A673 (cell line): ENCODE measurements around the gene CHST12. TPM values are rescaled to one million over a fixed set of nuclear protein-coding genes. Genes with fewer than 3 reads are reported as not detected.

Source experiments
- BruUV-seq: library from RNA; stranded (reverse); fragments of 400-500 nt; replicated peaks from 2 replicates; lab custom pipeline; 2021; lab: Mats Ljungman, UMichigan
- CTCF ChIA-PET: fragments of 300-600 bp; sonication (Branson Sonifier 250); formaldehyde crosslinking; loops from one replicate; lab custom pipeline; 2022; ENCODE audit warnings: antibody characterized with exemption; lab: Charles Lee
- POLR2A ChIA-PET: fragments of 300-600 bp; sonication (Branson Sonifier 250); formaldehyde crosslinking; loops from one replicate; lab custom pipeline; 2022; ENCODE audit warnings: antibody characterized with exemption; ENCODE audit not compliant: low non-redundant PET; lab: Charles Lee
- DNase-seq: peaks from one replicate; pipeline ENCODE4 v3.0.0-alpha.2; 2015; ENCODE audit warnings: low spot score
- H3K27ac ChIP-seq: fragments of 200-600 bp; sonication (generic); 2 replicates; pipeline ENCODE4 v1.5.1; 2016; ENCODE audit warnings: mixed run types, low read depth, mild to moderate bottlenecking, mixed read lengths, antibody characterized with exemption, low read length; ENCODE audit not compliant: poor library complexity, severe bottlenecking
- H3K27me3 ChIP-seq: fragments of 200-600 bp; sonication (generic); replicated peaks from 2 replicates; pipeline ENCODE4 v1.6.1; 2017; ENCODE audit warnings: mixed run types, low read depth, mild to moderate bottlenecking, mixed read lengths, antibody characterized with exemption, low read length; ENCODE audit not compliant: insufficient read depth, poor library complexity
- H3K36me3 ChIP-seq: fragments of 200-600 bp; sonication (generic); 2 replicates; pipeline ENCODE4 v1.6.1; 2016; ENCODE audit warnings: mixed run types, mild to moderate bottlenecking, mixed read lengths, antibody characterized with exemption, low read length; ENCODE audit not compliant: insufficient read depth, poor library complexity, severe bottlenecking
- H3K4me1 ChIP-seq: fragments of 200-600 bp; sonication (generic); 2 replicates; pipeline ENCODE4 v1.6.1; 2017; ENCODE audit warnings: mixed run types, mild to moderate bottlenecking, mixed read lengths, antibody characterized with exemption, low read length; ENCODE audit not compliant: insufficient read depth, poor library complexity, severe bottlenecking
- H3K4me3 ChIP-seq: fragments of 200-600 bp; sonication (generic); 2 replicates; pipeline ENCODE4 v1.5.1; 2016; ENCODE audit warnings: low read depth, mixed run types, mild to moderate bottlenecking, mixed read lengths, low read length; ENCODE audit not compliant: poor library complexity, severe bottlenecking
- H3K9me3 ChIP-seq: fragments of 200-600 bp; sonication (generic); 2 replicates; pipeline ENCODE4 v1.6.1; 2016; ENCODE audit warnings: mixed run types, low read depth, mild to moderate bottlenecking, mixed read lengths, antibody characterized with exemption, low read length; ENCODE audit not compliant: poor library complexity, severe bottlenecking
- EZH2 ChIP-seq: fragments of 200-600 bp; sonication (generic); IDR thresholded peaks from 2 replicates; pipeline ENCODE4 v1.6.1; 2017; ENCODE audit warnings: borderline replicate concordance, low read depth, mild to moderate bottlenecking, mixed read lengths, antibody characterized with exemption, low read length; ENCODE audit not compliant: poor library complexity, severe bottlenecking
- intact Hi-C: fragments of 100-400 bp; cut with micrococcal nuclease; formaldehyde crosslinking; loops from one replicate; pipeline ENCODE4 v1.10.0; 2022; ENCODE audit not compliant: unreplicated experiment
- total RNA-seq: library from RNA; stranded (reverse); gene quantifications from 2 replicates; pipeline ENCODE4 v1.2.3, GENCODE V29; 2021
- TF ChIP-seq, protein P1 (sequence below): fragments of 300-800, 200-600 bp; sonication (generic); conservative IDR thresholded peaks from 2 replicates; pipeline ENCODE4 v1.5.1; 2017; ENCODE audit warnings: low read depth, mild to moderate bottlenecking, antibody characterized with exemption, low read length, moderate library complexity, mixed read lengths

The CHST12 gene
- total RNA-seq, 1 experiment from 2014 or later = 21.8 TPM

DNA sequence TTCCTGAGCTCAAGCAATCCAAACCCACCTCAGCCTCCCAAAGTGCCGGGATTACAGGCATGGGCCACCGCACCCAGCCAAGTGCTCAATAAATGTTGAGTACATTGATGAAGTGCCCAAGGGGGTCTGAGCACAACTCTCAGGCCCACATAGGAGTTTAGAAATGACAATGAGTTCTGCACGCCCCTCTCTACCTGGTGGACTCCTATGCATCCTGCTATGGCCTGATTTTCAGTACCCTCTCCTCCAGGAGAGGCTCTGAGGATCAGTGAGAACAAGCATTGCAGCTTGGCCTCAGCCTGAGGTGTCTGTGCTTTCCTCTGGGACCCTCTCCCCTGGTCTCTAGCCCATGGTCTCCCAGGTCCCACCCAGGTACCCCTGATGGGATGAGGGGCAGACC is 93.7 kb downstream of the CHST12 start:
- POLR2A ChIA-PET = no interaction called here
- Histone ChIP-seq H3K36me3 (no peaks in the 10 kb centered on the region), H3K27me3 (no peaks in the 10 kb centered on the region), H3K4me1 (peaks cover 16% of the 10 kb centered on the region), H3K4me3 (no peak overlapping the region), H3K27ac (no peak overlapping the region), H3K9me3 (no peaks in the 10 kb centered on the region)
- intact Hi-C loops = no loop called here
- no peak for TF ChIP-seq EZH2
- TF ChIP-seq, protein P1, sequence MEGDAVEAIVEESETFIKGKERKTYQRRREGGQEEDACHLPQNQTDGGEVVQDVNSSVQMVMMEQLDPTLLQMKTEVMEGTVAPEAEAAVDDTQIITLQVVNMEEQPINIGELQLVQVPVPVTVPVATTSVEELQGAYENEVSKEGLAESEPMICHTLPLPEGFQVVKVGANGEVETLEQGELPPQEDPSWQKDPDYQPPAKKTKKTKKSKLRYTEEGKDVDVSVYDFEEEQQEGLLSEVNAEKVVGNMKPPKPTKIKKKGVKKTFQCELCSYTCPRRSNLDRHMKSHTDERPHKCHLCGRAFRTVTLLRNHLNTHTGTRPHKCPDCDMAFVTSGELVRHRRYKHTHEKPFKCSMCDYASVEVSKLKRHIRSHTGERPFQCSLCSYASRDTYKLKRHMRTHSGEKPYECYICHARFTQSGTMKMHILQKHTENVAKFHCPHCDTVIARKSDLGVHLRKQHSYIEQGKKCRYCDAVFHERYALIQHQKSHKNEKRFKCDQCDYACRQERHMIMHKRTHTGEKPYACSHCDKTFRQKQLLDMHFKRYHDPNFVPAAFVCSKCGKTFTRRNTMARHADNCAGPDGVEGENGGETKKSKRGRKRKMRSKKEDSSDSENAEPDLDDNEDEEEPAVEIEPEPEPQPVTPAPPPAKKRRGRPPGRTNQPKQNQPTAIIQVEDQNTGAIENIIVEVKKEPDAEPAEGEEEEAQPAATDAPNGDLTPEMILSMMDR = no peak
- no peak for DNase-seq
- CTCF ChIA-PET = no interaction called here
- no TSS peak for BruUV-seq

DNA sequence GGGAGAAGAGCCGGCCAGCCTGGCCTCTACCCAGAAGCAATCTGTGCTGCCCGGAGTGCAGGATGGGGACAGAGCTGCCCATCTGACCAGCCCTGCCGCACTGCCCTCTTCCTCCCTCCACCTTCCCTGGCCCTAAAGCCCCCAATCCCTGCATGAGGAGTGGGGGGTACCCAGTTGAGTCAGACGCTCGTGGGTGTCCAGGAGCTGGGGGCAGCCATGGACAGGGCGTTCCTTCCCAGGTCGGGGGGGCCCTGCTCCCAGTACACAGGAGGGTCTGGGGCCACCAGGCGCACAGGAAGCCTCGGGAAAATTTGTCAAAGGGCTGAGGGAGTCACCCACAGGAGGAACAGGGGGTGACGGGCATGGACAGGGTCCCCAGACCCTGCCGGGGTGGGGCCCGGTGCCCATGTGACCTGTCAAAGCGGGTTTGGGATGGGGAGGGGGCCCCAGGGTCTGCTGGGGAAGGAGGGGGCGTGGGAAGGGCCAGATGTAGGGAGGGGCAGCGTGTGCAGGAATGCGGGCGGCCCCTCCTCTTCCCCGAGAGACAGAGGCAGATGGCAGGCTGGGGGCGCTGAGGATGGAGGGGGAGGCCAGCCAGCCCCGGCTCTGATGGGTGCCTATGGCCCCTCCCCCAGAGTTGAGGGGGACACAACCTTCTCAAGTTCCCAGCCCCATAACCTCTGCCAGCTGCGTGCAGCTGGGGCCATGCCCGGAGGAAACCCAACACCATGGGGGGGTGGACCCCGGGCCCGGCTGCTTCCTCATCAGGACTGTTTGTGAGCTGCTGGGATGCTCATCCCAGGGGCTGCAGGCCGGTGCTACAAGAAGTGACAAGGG is 94.3 kb downstream of the CHST12 start:
- TF ChIP-seq EZH2 = no peak
- TF ChIP-seq, protein P1 = no peak
- DNase-seq = no peak
- no peak overlapping the region for H3K27ac ChIP-seq
- intact Hi-C loops = no loop called here
- POLR2A ChIA-PET = interaction anchor here (0.6 kb wide), 1 partner anchor 963 kb away, joined by 4 read pairs; no protein-coding TSS in a partner anchor
- no peaks in the 10 kb centered on the region for H3K36me3 ChIP-seq
- H3K27me3 ChIP-seq = no peaks in the 10 kb centered on the region
- BruUV-seq = no TSS peak
- H3K4me1 ChIP-seq = peaks cover 17% of the 10 kb centered on the region
- H3K9me3 ChIP-seq = no peaks in the 10 kb centered on the region
- CTCF ChIA-PET = no interaction called here
- H3K4me3 ChIP-seq = no peak overlapping the region

Other genes starting within 250 kb of the CHST12 start
- gene MAD1L1, start 170.7 kb upstream of the CHST12 start, total RNA-seq = 46.7 and 54.3 TPM in 2 replicates
- gene MRM2, start 161.4 kb upstream of the CHST12 start, total RNA-seq = 50.4 and 51.3 TPM in 2 replicates
- gene NUDT1, start 161.4 kb upstream of the CHST12 start, total RNA-seq = 115 and 117 TPM in 2 replicates
- 42.9 and 52.1 TPM in 2 replicates for gene SNX8, start 89.2 kb upstream of the CHST12 start, total RNA-seq
- gene EIF3B, start 48.8 kb upstream of the CHST12 start, total RNA-seq = 356 and 364 TPM in 2 replicates
- not detected in 2 replicates for gene GRIFIN, start 72.8 kb downstream of the CHST12 start, total RNA-seq
- 8.7 and 11.7 TPM in 2 replicates for gene LFNG, start 116.2 kb downstream of the CHST12 start, total RNA-seq
- 47.9 and 48.8 TPM in 2 replicates for gene BRAT1, start 151.9 kb downstream of the CHST12 start, total RNA-seq
- gene IQCE, start 155.4 kb downstream of the CHST12 start, total RNA-seq = 35.4 and 42.8 TPM in 2 replicates
- 248 and 256 TPM in 2 replicates for gene TTYH3, start 228.4 kb downstream of the CHST12 start, total RNA-seq